Spinal cord (tissue), 10 donors: ENCODE data around the gene DTX2. TPM values are rescaled to one million over a fixed set of nuclear protein-coding genes. Genes with fewer than 3 reads are reported as not detected.
"Not testable (repeated sequence)": the region's sequence is repeated elsewhere in the genome, so short reads cannot be mapped to it uniquely, and the experiment has no call there.

Experiments
- DNase-seq, 6 donors: peaks; one replicate each; pipeline versions ENCODE4 v3.0.0 to v3.0.0-alpha.2; 2013 to 2015; ENCODE audit warnings: low spot score in 6 of 6, low read depth in 4 of 6
- H3K27ac ChIP-seq: one replicate; pipeline ENCODE4 v1.5.1; 2013; ENCODE audit warnings: low read depth, low read length, control low read depth
- H3K27me3 ChIP-seq: one replicate; pipeline ENCODE4 v1.6.1; 2013; ENCODE audit warnings: low read length; ENCODE audit not compliant: control insufficient read depth, insufficient read depth
- H3K36me3 ChIP-seq: one replicate; pipeline ENCODE4 v1.6.1; 2013; ENCODE audit warnings: low read length; ENCODE audit not compliant: control insufficient read depth, insufficient read depth
- H3K4me1 ChIP-seq: one replicate; pipeline ENCODE4 v1.6.1; 2013; ENCODE audit warnings: low read length; ENCODE audit not compliant: control insufficient read depth, insufficient read depth
- H3K4me3 ChIP-seq: one replicate; pipeline ENCODE4 v1.5.1; 2013; ENCODE audit warnings: low read depth, low read length, control low read depth
- H3K9me3 ChIP-seq: one replicate; pipeline ENCODE4 v1.6.1; 2013; ENCODE audit warnings: low read length; ENCODE audit not compliant: control insufficient read depth, insufficient read depth
- WGBS: methylation state at CpG from one replicate; pipeline ENCODE4 v1.1.5; 2013; ENCODE audit warnings: missing lambda C conversion rate; ENCODE audit not compliant: insufficient coverage; 5-methylcytosine and 5-hydroxymethylcytosine counted together
- long read RNA-seq, 4 donors: transcript quantifications; one replicate each; lab custom pipeline, GENCODE V29; 2026
- polyA plus RNA-seq, 2 donors: library from polyadenylated mRNA; unstranded; fragments of 120-200 nt; gene quantifications; one replicate each; pipeline ENCODE4 v1.2.1, GENCODE V29; 2013; ENCODE audit not compliant: insufficient read length in 2 of 2
- total RNA-seq, 2 donors: library from RNA; depleted of rRNA in 1 of 2; stranded (reverse); fragments of 120-200 nt in 1 of 2; fragments of >200 nt in 1 of 2; gene quantifications; one replicate each; pipeline versions ENCODE4 v1.2.3 to v1.2.4, GENCODE V29; 2013 to 2014
- donor health status: healthy.

DTX2 gene
- total RNA-seq (1 to 10 TPM; 3.6 to 7.1 TPM), polyA plus RNA-seq (10 to 100 TPM in 1 of 2 donors, 1 to 10 TPM in 1; 8.4 to 11.4 TPM)
- long read RNA-seq, donor 1, partial matches to known transcripts: 0 of 1 reads
- long read RNA-seq, donor 1, other reads (novel, unspliced or antisense): 0 of 1 reads
- long read RNA-seq, donor 2, partial matches to known transcripts: 0 of 1 reads
- long read RNA-seq, donor 2, other reads (novel, unspliced or antisense): 0 of 1 reads
- long read RNA-seq, donor 3: 0 reads
- long read RNA-seq, donor 4, partial matches to known transcripts: 0 of 4 reads
- long read RNA-seq, donor 4, other reads (novel, unspliced or antisense): 0 of 4 reads

- peak within 1 kb of the TSS; percentile 31 for H3K4me3 ChIP-seq
- DNase-seq, H3K9me3 ChIP-seq, H3K36me3 ChIP-seq, H3K4me1 ChIP-seq, H3K27me3 ChIP-seq, H3K27ac ChIP-seq: not testable (repeated sequence)
- no CpG with 5 or more reads among the region's 54 CpGs for WGBS
Measured at GRCh38 chr7:76461464-76462101, at the start of gene DTX2. DTX2 (plus strand) TSS chr7:76461709; CDS start chr7:76480510, 18,801 bp downstream.

GRCh38 chr7:76412249-76412648 lies 49.3 kb upstream of the DTX2 start:
- 100% methylated on average over 2 of the region's 5 CpGs for WGBS
- no peak overlapping the region for H3K27ac ChIP-seq

GRCh38 chr7:76417654-76418310 lies 43.7 kb upstream of the DTX2 start:
- H3K36me3 ChIP-seq, H3K4me1 ChIP-seq, H3K27ac ChIP-seq, H3K27me3 ChIP-seq, DNase-seq, H3K9me3 ChIP-seq, H3K4me3 ChIP-seq: not testable (repeated sequence)
- 99% methylated on average over 8 of the region's 10 CpGs for WGBS

More at GRCh38 chr7:76412249-76412648, 49.3 kb upstream of the DTX2 start:
- H3K36me3 ChIP-seq: no peaks in the 10 kb centered on the region
- H3K9me3 ChIP-seq: no peaks in the 10 kb centered on the region
- no peak overlapping the region for H3K4me3 ChIP-seq
- H3K27me3 ChIP-seq: no peaks in the 10 kb centered on the region
- peaks cover 2% of the 10 kb centered on the region for H3K4me1 ChIP-seq
- DNase-seq: no peak

GRCh38 chr7:76421097-76421496 lies 40.4 kb upstream of the DTX2 start:
- WGBS: 79% methylated on average over 5 of the region's 6 CpGs
- H3K4me3 ChIP-seq, H3K9me3 ChIP-seq, H3K36me3 ChIP-seq, H3K4me1 ChIP-seq, H3K27me3 ChIP-seq, H3K27ac ChIP-seq, DNase-seq: not testable (repeated sequence)

- no peaks in the 10 kb centered on the region for H3K4me1 ChIP-seq
- no peaks in the 10 kb centered on the region for H3K9me3 ChIP-seq
- H3K36me3 ChIP-seq: no peaks in the 10 kb centered on the region
- no peak overlapping the region for H3K4me3 ChIP-seq
- WGBS: 48% methylated on average over 12 of the region's 15 CpGs
- H3K27me3 ChIP-seq: peaks cover 2% of the 10 kb centered on the region
- no peak overlapping the region for H3K27ac ChIP-seq
- no peak for DNase-seq
Measured at GRCh38 chr7:76423666-76424412, 37.7 kb upstream of the DTX2 start.

- Histone ChIP-seq H3K9me3 (no peaks in the 10 kb centered on the region), H3K27me3 (peaks cover 2% of the 10 kb centered on the region), H3K4me1 (no peaks in the 10 kb centered on the region), H3K4me3 (no peak within 1 kb of the TSS), H3K27ac (no peak within 1 kb of the TSS), H3K36me3 (no peaks in the 10 kb centered on the region)
- DNase-seq: no peak
- 86% methylated on average over 8 of the region's 10 CpGs for WGBS
Measured at GRCh38 chr7:76424413-76425111, 36.9 kb upstream of the DTX2 start, which contains the start of gene ZP3. ZP3 (plus strand) TSS chr7:76424950; CDS start chr7:76424965, 15 bp downstream.

GRCh38 chr7:76425156-76425555 lies 36.4 kb upstream of the DTX2 start:
- Histone ChIP-seq H3K4me1 (no peaks in the 10 kb centered on the region), H3K4me3 (no peak overlapping the region), H3K9me3 (no peaks in the 10 kb centered on the region), H3K27me3 (peaks cover 2% of the 10 kb centered on the region), H3K27ac (no peak overlapping the region), H3K36me3 (no peaks in the 10 kb centered on the region)
- no peak for DNase-seq
- WGBS: 95% methylated on average over 9 of the region's 9 CpGs

GRCh38 chr7:76425558-76425957 lies 36.0 kb upstream of the DTX2 start:
- not testable (repeated sequence) for H3K4me3 ChIP-seq, DNase-seq, H3K9me3 ChIP-seq, H3K36me3 ChIP-seq, H3K27me3 ChIP-seq, H3K27ac ChIP-seq, H3K4me1 ChIP-seq
- WGBS: no CpG with 5 or more reads among the region's 4 CpGs

- H3K27ac ChIP-seq: no peak overlapping the region
Measured at GRCh38 chr7:76426246-76426645, 35.3 kb upstream of the DTX2 start.

More at GRCh38 chr7:76426246-76426645, 35.3 kb upstream of the DTX2 start:
- 91% methylated on average over 3 of the region's 4 CpGs for WGBS
- H3K27me3 ChIP-seq: peaks cover 2% of the 10 kb centered on the region
- H3K36me3 ChIP-seq: no peaks in the 10 kb centered on the region
- no peaks in the 10 kb centered on the region for H3K4me1 ChIP-seq
- no peak for DNase-seq
- no peaks in the 10 kb centered on the region for H3K9me3 ChIP-seq
- H3K4me3 ChIP-seq: no peak overlapping the region
